SK-N-SH (cell line): Measurements from ENCODE around the gene GUCY2F. TPM values are rescaled to one million over a fixed set of nuclear protein-coding genes. Genes with fewer than 3 reads are reported as not detected.

Experiments
- CTCF ChIA-PET: fragments of 300-600, 350-600 bp; formaldehyde crosslinking; extraction: SDS; loops from one replicate; lab custom pipeline; 2021; lab: Yijun Ruan, JAX
- POLR2A ChIA-PET: fragments of 350-600 bp; sonication (Branson Sonifier 250); formaldehyde crosslinking; extraction: SDS; loops from one replicate; lab custom pipeline; 2020; ENCODE audit warnings: antibody characterized with exemption, inconsistent platforms; lab: Yijun Ruan, JAX
- DNase-seq: peaks from one replicate; pipeline ENCODE4 v3.0.0; 2012
- H2AFZ ChIP-seq: fragments of 200-600 bp; sonication (generic); 2 replicates; pipeline ENCODE4 v1.8.1; 2016; ENCODE audit warnings: antibody characterized with exemption, mild to moderate bottlenecking, low read depth
- H3F3A ChIP-seq: fragments of 200-600 bp; sonication (generic); replicated peaks from 2 replicates; pipeline ENCODE3; 2016; ENCODE audit warnings: antibody characterized with exemption, mild to moderate bottlenecking; ENCODE audit not compliant: insufficient read depth
- H3K27ac ChIP-seq, 2 experiments: fragments of 200-500 bp in 1 of 2; fragments of 200-600 bp in 1 of 2; sonication (Bioruptor generic) in 1 of 2; sonication (generic), shearing (Covaris generic) in 1 of 2; 2 replicates each; pipeline versions ENCODE4 v1.5.1 to v1.6.1; 2014 to 2016; ENCODE audit warnings: low read depth in 2 of 2, inconsistent platforms in 1 of 2, low read length in 1 of 2, mild to moderate bottlenecking in 1 of 2, mixed read lengths in 1 of 2
- H3K27me3 ChIP-seq: fragments of 200-600 bp; sonication (generic), shearing (Covaris generic); 2 replicates; pipeline ENCODE4 v1.6.1; 2016; ENCODE audit warnings: mixed run types; ENCODE audit not compliant: insufficient read depth
- H3K36me3 ChIP-seq, 2 experiments: fragments of 200-500 bp in 1 of 2; fragments of 200-600 bp in 1 of 2; sonication (Bioruptor generic) in 1 of 2; sonication (generic) in 1 of 2; replicated peaks in 1 of 2; 2 replicates each; pipeline versions ENCODE3 to v1.5.1; 2014 to 2016; ENCODE audit warnings: low read length in 1 of 2, mild to moderate bottlenecking in 1 of 2; ENCODE audit not compliant: insufficient read depth in 2 of 2, control insufficient read depth in 1 of 2
- H3K4me1 ChIP-seq, 2 experiments: fragments of 200-500 bp in 1 of 2; fragments of 200-600 bp in 1 of 2; sonication (Bioruptor generic) in 1 of 2; sonication (generic), shearing (Covaris generic) in 1 of 2; 2 replicates each; pipeline versions ENCODE4 v1.5.1 to v1.6.1; 2014 to 2016; ENCODE audit warnings: low read depth in 1 of 2, low read length in 1 of 2, mixed run types in 1 of 2; ENCODE audit not compliant: insufficient read depth in 2 of 2, control insufficient read depth in 1 of 2
- H3K4me2 ChIP-seq: fragments of 200-600 bp; sonication (generic), shearing (Covaris generic); 2 replicates; pipeline ENCODE4 v1.6.1; 2017; ENCODE audit warnings: mixed run types
- H3K4me3 ChIP-seq, 2 experiments: fragments of 200-500 bp in 1 of 2; fragments of 200-600 bp in 1 of 2; sonication (Bioruptor generic) in 1 of 2; sonication (generic), shearing (Covaris generic) in 1 of 2; 2 replicates each; pipeline versions ENCODE4 v1.5.1 to v1.8.1; 2014 to 2016; ENCODE audit warnings: low read depth in 2 of 2, inconsistent platforms in 1 of 2, low read length in 1 of 2, mild to moderate bottlenecking in 1 of 2, mixed read lengths in 1 of 2, moderate library complexity in 1 of 2
- H3K79me2 ChIP-seq: fragments of 200-600 bp; sonication (generic); 2 replicates; pipeline ENCODE4 v1.8.1; 2017; ENCODE audit warnings: mild to moderate bottlenecking; ENCODE audit not compliant: insufficient read depth
- H3K9ac ChIP-seq: fragments of 200-600 bp; sonication (generic); 2 replicates; pipeline ENCODE4 v1.6.1; 2017; ENCODE audit warnings: mixed run types
- H3K9me2 ChIP-seq: fragments of 200-600 bp; sonication (generic); 2 replicates; pipeline ENCODE4 v1.6.1; 2017; ENCODE audit warnings: mixed run types
- H3K9me3 ChIP-seq: fragments of 200-600 bp; sonication (generic); 2 replicates; pipeline ENCODE4 v1.6.1; 2017; ENCODE audit warnings: mixed run types, mild to moderate bottlenecking, moderate library complexity
- H4K20me1 ChIP-seq: fragments of 200-600 bp; sonication (generic); 2 replicates; pipeline ENCODE4 v1.6.1; 2017; ENCODE audit warnings: mild to moderate bottlenecking, mixed run types; ENCODE audit not compliant: insufficient read depth
- FOSL2 ChIP-seq: IDR thresholded peaks from 2 replicates; pipeline ENCODE4 v1.4.0; 2012; ENCODE audit warnings: low read depth, mild to moderate bottlenecking, moderate library complexity, borderline replicate concordance
- FOXJ3 ChIP-seq: sonication (generic); formaldehyde crosslinking; IDR thresholded peaks from 2 replicates; pipeline ENCODE4 v1.5.1; 2020; ENCODE audit warnings: mild to moderate bottlenecking, missing genetic modification reagents
- FOXM1 ChIP-seq: IDR thresholded peaks from 2 replicates; pipeline ENCODE4 v1.4.0; 2012; ENCODE audit warnings: low read depth, mild to moderate bottlenecking
- GABPA ChIP-seq: IDR thresholded peaks from 2 replicates; pipeline ENCODE4 v1.4.0; 2012; ENCODE audit warnings: low read depth, mild to moderate bottlenecking
- JUND ChIP-seq: IDR thresholded peaks from 2 replicates; pipeline ENCODE4 v1.4.0; 2012
- MEF2A ChIP-seq: IDR thresholded peaks from 2 replicates; pipeline ENCODE4 v1.4.0; 2012; ENCODE audit warnings: low read depth, borderline replicate concordance
- MXI1 ChIP-seq: IDR thresholded peaks from 2 replicates; pipeline ENCODE4 v1.6.1; 2012; ENCODE audit warnings: mild to moderate bottlenecking, low read depth, low read length, improper control_type of control experiment
- NFIC ChIP-seq: IDR thresholded peaks from 2 replicates; pipeline ENCODE4 v1.4.0; 2012; ENCODE audit warnings: borderline replicate concordance
- NRF1 ChIP-seq: IDR thresholded peaks from 2 replicates; pipeline ENCODE4 v1.6.1; 2012; ENCODE audit warnings: low read depth, mild to moderate bottlenecking, low read length
- RAD21 ChIP-seq: IDR thresholded peaks from 2 replicates; pipeline ENCODE4 v1.6.1; 2012; ENCODE audit warnings: mild to moderate bottlenecking, low read length
- RCOR1 ChIP-seq: fragments of 150-350 bp; IDR thresholded peaks from 2 replicates; pipeline ENCODE4 v1.6.1; 2017; ENCODE audit warnings: antibody characterized with exemption, low read length
- TCF12 ChIP-seq: IDR thresholded peaks from 2 replicates; pipeline ENCODE4 v1.4.0; 2012
- WGBS: methylation state at CpG from one replicate; pipeline ENCODE4 v1.1.6; 2017; ENCODE audit warnings: low lambda C conversion rate; 5-methylcytosine and 5-hydroxymethylcytosine counted together
- polyA plus RNA-seq, 3 experiments: library from polyadenylated mRNA; depleted of rRNA; stranded (reverse); fragments of >200 nt; gene quantifications; 2 replicates each; pipeline ENCODE4 v1.2.3, GENCODE V29; 2012
- TF ChIP-seq, protein P1 (sequence below): fragments of 200-600 bp; sonication (generic); IDR thresholded peaks from 2 replicates; pipeline ENCODE4 v1.6.1; 2017; ENCODE audit warnings: antibody characterized with exemption, mild to moderate bottlenecking, moderate library complexity
- TF ChIP-seq, protein P2 (sequence below): fragments of 150-350 bp; IDR thresholded peaks from 2 replicates; pipeline ENCODE4 v1.6.1; 2017; ENCODE audit warnings: antibody characterized with exemption, low read length, low read depth, borderline replicate concordance
- TF ChIP-seq, protein P3 (sequence below): fragments of 150-350 bp; IDR thresholded peaks from 2 replicates; pipeline ENCODE4 v1.6.1; 2016; ENCODE audit warnings: mild to moderate bottlenecking, low read depth, low read length

GUCY2F gene
- polyA plus RNA-seq, 1 of the 3 experiments (the other 2 are of a cell fraction): not detected

DNA sequence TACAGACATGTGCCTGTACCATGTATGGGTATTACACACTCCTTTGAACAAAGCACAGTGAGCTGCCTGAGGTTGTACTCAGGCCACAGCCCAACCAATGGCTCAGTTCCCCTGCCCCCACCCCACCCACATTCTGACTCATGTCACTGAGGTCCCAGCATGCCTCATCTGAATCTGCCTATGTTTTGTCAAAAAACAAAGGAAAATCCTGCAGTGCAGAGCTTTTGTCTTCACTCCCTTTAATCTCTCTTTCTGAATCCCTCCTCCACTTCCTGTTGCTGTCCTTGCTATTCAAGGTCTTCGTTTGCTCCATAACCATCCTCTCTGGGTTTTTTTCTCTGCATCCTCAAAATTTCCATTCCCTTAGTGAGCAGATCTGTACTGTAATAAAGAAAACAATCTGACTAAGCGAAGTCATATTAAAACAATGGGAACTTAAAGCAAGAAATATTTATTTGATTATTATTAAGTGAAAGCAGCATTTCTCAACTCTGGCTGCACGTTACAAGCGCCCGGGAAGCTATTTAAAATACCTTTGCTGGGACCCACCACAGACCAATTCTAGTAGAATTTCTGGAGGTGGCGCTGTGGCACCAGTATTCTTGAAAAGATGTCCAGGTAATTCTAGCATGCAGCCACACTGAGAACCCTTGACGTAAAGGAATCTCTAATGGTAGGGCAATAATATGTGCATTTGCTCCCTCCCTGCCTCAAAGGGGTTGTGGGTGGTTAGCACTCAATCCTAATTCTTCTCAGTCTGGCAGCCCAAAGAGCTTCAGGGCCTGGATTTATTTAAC is 8.7 kb downstream of the GUCY2F start:
- 8% methylated on average over 7 of the region's 7 CpGs for WGBS
- Histone ChIP-seq H3K9me3 (no peaks in the 10 kb centered on the region), H3F3A (peaks cover 13% of the 10 kb centered on the region), H3K9ac (no peak overlapping the region; the same call in 1 of the 2 replicates), H3K27me3 (peaks cover 30% of the 10 kb centered on the region; the same call in 1 of the 2 replicates), H4K20me1 (no peaks in the 10 kb centered on the region), H3K4me2 (peak overlapping the region; percentile 57), H3K4me1 (peaks cover 0 to 3% of the 10 kb centered on the region in 2 experiments; a peak in 1 of 4 replicates), H3K9me2 (no peaks in the 10 kb centered on the region), H3K27ac (peak overlapping the region in 1 of 2 experiments; percentile 54; a peak in 2 of 4 replicates), H3K4me3 (peak overlapping the region in 1 of 2 experiments; percentile 41; a peak in 2 of 4 replicates), H3K36me3 (no peaks in the 10 kb centered on the region), H2AFZ (peak overlapping the region; percentile 80)
- ChIA-PET POLR2A (no interaction called here), CTCF (interaction anchor here (0.6 to 5.9 kb wide), 12 partner anchors 8 to 773 kb away, joined by 3 to 68 read pairs (median 4); no protein-coding TSS in a partner anchor)
- DNase-seq: peak; percentile 1
- TF ChIP-seq JUND (no peak), RAD21 (peak; percentile 28; the same call in 1 of the 2 replicates)
- TF ChIP-seq, protein P1, sequence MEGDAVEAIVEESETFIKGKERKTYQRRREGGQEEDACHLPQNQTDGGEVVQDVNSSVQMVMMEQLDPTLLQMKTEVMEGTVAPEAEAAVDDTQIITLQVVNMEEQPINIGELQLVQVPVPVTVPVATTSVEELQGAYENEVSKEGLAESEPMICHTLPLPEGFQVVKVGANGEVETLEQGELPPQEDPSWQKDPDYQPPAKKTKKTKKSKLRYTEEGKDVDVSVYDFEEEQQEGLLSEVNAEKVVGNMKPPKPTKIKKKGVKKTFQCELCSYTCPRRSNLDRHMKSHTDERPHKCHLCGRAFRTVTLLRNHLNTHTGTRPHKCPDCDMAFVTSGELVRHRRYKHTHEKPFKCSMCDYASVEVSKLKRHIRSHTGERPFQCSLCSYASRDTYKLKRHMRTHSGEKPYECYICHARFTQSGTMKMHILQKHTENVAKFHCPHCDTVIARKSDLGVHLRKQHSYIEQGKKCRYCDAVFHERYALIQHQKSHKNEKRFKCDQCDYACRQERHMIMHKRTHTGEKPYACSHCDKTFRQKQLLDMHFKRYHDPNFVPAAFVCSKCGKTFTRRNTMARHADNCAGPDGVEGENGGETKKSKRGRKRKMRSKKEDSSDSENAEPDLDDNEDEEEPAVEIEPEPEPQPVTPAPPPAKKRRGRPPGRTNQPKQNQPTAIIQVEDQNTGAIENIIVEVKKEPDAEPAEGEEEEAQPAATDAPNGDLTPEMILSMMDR: peak; percentile 62
- TF ChIP-seq, all 33 proteins: peak for 2
- H3K79me2 ChIP-seq: no peaks in the 10 kb centered on the region

DNA sequence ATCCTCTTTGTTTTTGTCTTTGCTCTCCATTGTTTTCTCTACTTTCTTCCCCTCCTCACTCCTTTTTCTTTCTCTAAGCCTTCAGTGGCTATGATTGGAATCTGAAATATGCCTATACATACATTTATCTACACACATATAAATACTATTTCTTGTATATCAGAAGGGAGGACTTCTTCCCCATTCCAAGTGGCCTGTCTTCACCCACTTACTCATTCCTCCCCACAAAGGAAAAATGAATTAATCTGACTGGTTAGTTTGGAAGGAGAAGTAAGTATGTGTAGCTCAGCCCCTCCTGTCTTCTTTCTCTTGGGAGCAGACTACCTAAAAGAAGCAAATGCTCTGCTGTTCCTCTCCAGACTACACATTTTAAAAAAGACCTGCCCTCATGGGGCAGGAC is 17.7 kb downstream of the GUCY2F start:
- peaks cover 7% of the 10 kb centered on the region; the same call in 1 of the 2 replicates for H3K27me3 ChIP-seq
- no peak overlapping the region for H3K4me3 ChIP-seq
- H3K9me2 ChIP-seq: no peaks in the 10 kb centered on the region
- no peaks in the 10 kb centered on the region for H4K20me1 ChIP-seq
- no peak overlapping the region for H3K9ac ChIP-seq
- H3K79me2 ChIP-seq: no peaks in the 10 kb centered on the region
- no peaks in the 10 kb centered on the region for H3K9me3 ChIP-seq
- no peaks in the 10 kb centered on the region for H3F3A ChIP-seq
- ChIA-PET CTCF (interaction anchor here (1.1 to 1.7 kb wide), 2 partner anchors 9 to 21 kb away, joined by 5 to 6 read pairs; no protein-coding TSS in a partner anchor), POLR2A (no interaction called here)
- no peak for DNase-seq
- H2AFZ ChIP-seq: no peak overlapping the region
- TF ChIP-seq NFIC (no peak), MEF2A (no peak), RCOR1 (no peak), NRF1 (no peak), FOXJ3 (CRISPR knock-in tag) (no peak), FOSL2 (no peak), MXI1 (no peak), RAD21 (no peak), FOXM1 (no peak), TCF12 (no peak), GABPA (no peak)
- TF ChIP-seq, protein P2, sequence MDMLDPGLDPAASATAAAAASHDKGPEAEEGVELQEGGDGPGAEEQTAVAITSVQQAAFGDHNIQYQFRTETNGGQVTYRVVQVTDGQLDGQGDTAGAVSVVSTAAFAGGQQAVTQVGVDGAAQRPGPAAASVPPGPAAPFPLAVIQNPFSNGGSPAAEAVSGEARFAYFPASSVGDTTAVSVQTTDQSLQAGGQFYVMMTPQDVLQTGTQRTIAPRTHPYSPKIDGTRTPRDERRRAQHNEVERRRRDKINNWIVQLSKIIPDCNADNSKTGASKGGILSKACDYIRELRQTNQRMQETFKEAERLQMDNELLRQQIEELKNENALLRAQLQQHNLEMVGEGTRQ: no peak
- TF ChIP-seq, protein P3, sequence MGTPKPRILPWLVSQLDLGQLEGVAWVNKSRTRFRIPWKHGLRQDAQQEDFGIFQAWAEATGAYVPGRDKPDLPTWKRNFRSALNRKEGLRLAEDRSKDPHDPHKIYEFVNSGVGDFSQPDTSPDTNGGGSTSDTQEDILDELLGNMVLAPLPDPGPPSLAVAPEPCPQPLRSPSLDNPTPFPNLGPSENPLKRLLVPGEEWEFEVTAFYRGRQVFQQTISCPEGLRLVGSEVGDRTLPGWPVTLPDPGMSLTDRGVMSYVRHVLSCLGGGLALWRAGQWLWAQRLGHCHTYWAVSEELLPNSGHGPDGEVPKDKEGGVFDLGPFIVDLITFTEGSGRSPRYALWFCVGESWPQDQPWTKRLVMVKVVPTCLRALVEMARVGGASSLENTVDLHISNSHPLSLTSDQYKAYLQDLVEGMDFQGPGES: no peak
- TF ChIP-seq, protein P1: no peak
- no peak overlapping the region for H3K27ac ChIP-seq
- no peaks in the 10 kb centered on the region for H3K36me3 ChIP-seq
- H3K4me1 ChIP-seq: no peaks in the 10 kb centered on the region
- no peak overlapping the region for H3K4me2 ChIP-seq
